Keratinocyte (primary cell): ENCODE data around the gene DNAJA4. TPM values are rescaled to one million over a fixed set of nuclear protein-coding genes. Genes with fewer than 3 reads are reported as not detected.

ENCODE experiments used
- DNase-seq: peaks from one replicate; pipeline ENCODE4 v3.0.0-alpha.2; 2011; ENCODE audit warnings: low read depth, missing footprints, low spot score
- FAIRE-seq: peaks from 2 replicates; lab custom pipeline; 2011; peaks lifted over from hg19 to GRCh38; lab: Jason Lieb, UNC
- H2AFZ ChIP-seq: 2 replicates; pipeline ENCODE4 v1.6.0; 2012; ENCODE audit warnings: low read length, control low read depth, inconsistent platforms; ENCODE audit not compliant: control insufficient read depth
- H3K27ac ChIP-seq: 2 replicates; pipeline ENCODE4 v1.5.1; 2011; ENCODE audit warnings: low read length; ENCODE audit not compliant: control insufficient read depth, insufficient read depth
- H3K27me3 ChIP-seq: 3 replicates; pipeline ENCODE4 v1.6.0; 2011; ENCODE audit warnings: low read length; ENCODE audit not compliant: control insufficient read depth, insufficient read depth; ENCODE audit errors: extremely low read depth
- H3K36me3 ChIP-seq, 2 experiments: 2 replicates in 1 of 2; 3 replicates in 1 of 2; pipeline ENCODE4 v1.5.1; 2011; ENCODE audit warnings: low read length in 2 of 2, mild to moderate bottlenecking in 1 of 2; ENCODE audit not compliant: control insufficient read depth in 2 of 2, insufficient read depth in 2 of 2; ENCODE audit errors: extremely low read depth in 1 of 2
- H3K4me1 ChIP-seq: 3 replicates; pipeline ENCODE4 v1.5.1; 2011; ENCODE audit warnings: low read length; ENCODE audit not compliant: control insufficient read depth, insufficient read depth; ENCODE audit errors: extremely low read depth
- H3K4me2 ChIP-seq: 3 replicates; pipeline ENCODE4 v1.6.0; 2011; ENCODE audit warnings: low read depth, low read length; ENCODE audit not compliant: control insufficient read depth, insufficient read depth; ENCODE audit errors: extremely low read depth
- H3K4me3 ChIP-seq, 3 experiments: fragments of 200-600 bp in 1 of 3; sonication (generic) in 1 of 3; 2 replicates in 2 of 3; 3 replicates in 1 of 3; pipeline ENCODE4 v1.5.1; 2011 to 2016; ENCODE audit warnings: low read length in 3 of 3, mild to moderate bottlenecking in 3 of 3, control low read depth in 2 of 3, inconsistent platforms in 1 of 3, low read depth in 1 of 3, mixed read lengths in 1 of 3, mixed run types in 1 of 3, moderate library complexity in 1 of 3; ENCODE audit not compliant: control insufficient read depth in 2 of 3, insufficient read depth in 2 of 3; ENCODE audit errors: extremely low read depth in 1 of 3
- H3K79me2 ChIP-seq: 2 replicates; pipeline ENCODE4 v1.6.0; 2012; ENCODE audit warnings: low read length; ENCODE audit not compliant: control insufficient read depth, insufficient read depth
- H3K9ac ChIP-seq: 3 replicates; pipeline ENCODE4 v1.6.0; 2011; ENCODE audit warnings: low read length; ENCODE audit not compliant: control insufficient read depth, insufficient read depth; ENCODE audit errors: extremely low read depth
- H3K9me1 ChIP-seq: 3 replicates; pipeline ENCODE4 v1.6.0; 2011; ENCODE audit warnings: low read length; ENCODE audit not compliant: control insufficient read depth, insufficient read depth; ENCODE audit errors: extremely low read depth
- H3K9me3 ChIP-seq: 2 replicates; pipeline ENCODE4 v1.5.1; 2012; ENCODE audit warnings: low read depth, low read length; ENCODE audit not compliant: control insufficient read depth
- H4K20me1 ChIP-seq: 3 replicates; pipeline ENCODE4 v1.6.0; 2011; ENCODE audit warnings: low read length; ENCODE audit not compliant: control insufficient read depth, insufficient read depth; ENCODE audit errors: extremely low read depth
- CTCF ChIP-seq, 3 experiments: IDR thresholded peaks in 1 of 3; conservative IDR thresholded peaks in 1 of 3; optimal IDR thresholded peaks in 1 of 3; 2 replicates in 2 of 3; 3 replicates in 1 of 3; pipeline versions ENCODE3 to v1.5.1; 2011; ENCODE audit warnings: low read length in 3 of 3, mild to moderate bottlenecking in 3 of 3, moderate library complexity in 2 of 3, control low read depth in 1 of 3, inconsistent platforms in 1 of 3; ENCODE audit not compliant: insufficient read depth in 2 of 3; ENCODE audit errors: extremely low read depth in 1 of 3
- EZH2 ChIP-seq: IDR thresholded peaks from one replicate; pipeline ENCODE4 v1.6.1; 2012; ENCODE audit warnings: inconsistent platforms, mild to moderate bottlenecking, low read length, moderate library complexity
- dilution Hi-C: fragments of 300-500 bp; cut with MboI; formaldehyde crosslinking; loops from one replicate; pipeline ENCODE4 v1.7.0; 2020; ENCODE audit warnings: low sequenced_read_pairs; ENCODE audit not compliant: extremely low pct_ligation_motif_present
- polyA plus RNA-seq, 5 experiments: library from polyadenylated mRNA; depleted of rRNA in 3 of 5; stranded (reverse) in 3 of 5; stranded (forward) in 1 of 5; unstranded in 1 of 5; fragments of >200 nt; gene quantifications; 1 replicate in 1 of 5; 2 replicates in 3 of 5; 3 replicates in 1 of 5; pipeline versions ENCODE4 v1.2.1 to v1.2.3, GENCODE V29; 2011 to 2012; ENCODE audit warnings: missing spikeins in 2 of 5, low read depth in 1 of 5, low replicate concordance in 1 of 5

The DNAJA4 gene
- polyA plus RNA-seq, 1 donor (not counting 4 experiments of a cell fraction or from before 2014, with no cell fraction given): 4.1 TPM

- Histone ChIP-seq H3K4me1 (no peaks in the 10 kb centered on the region), H3K79me2 (no peaks in the 10 kb centered on the region), H3K27ac (no peak overlapping the region), H2AFZ (no peak overlapping the region), H3K27me3 (no peaks in the 10 kb centered on the region), H4K20me1 (no peaks in the 10 kb centered on the region), H3K9me3 (no peaks in the 10 kb centered on the region), H3K9me1 (no peaks in the 10 kb centered on the region), H3K4me3 (no peak overlapping the region), H3K4me2 (no peak overlapping the region), H3K9ac (no peak overlapping the region), H3K36me3 (no peaks in the 10 kb centered on the region)
- dilution Hi-C loops: no loop called here
- no peak for DNase-seq
- no peak for FAIRE-seq
- TF ChIP-seq EZH2 (no peak), CTCF (optimal IDR thresholded peaks at IDR 0.05 in 1 of 3, IDR thresholded peaks at IDR 0.05 in 1 of 3, conservative IDR thresholded peaks at IDR 0.05 in 1 of 3; ENCODE audit: extremely low read depth in 1 of 3, insufficient read depth in 2 of 3, low read length in 3 of 3) (no peak)
Observed at GRCh38 chr15:78243491-78243941, 20.8 kb upstream of the DNAJA4 start.

- TF ChIP-seq CTCF (optimal IDR thresholded peaks at IDR 0.05 in 1 of 3, IDR thresholded peaks at IDR 0.05 in 1 of 3, conservative IDR thresholded peaks at IDR 0.05 in 1 of 3; ENCODE audit: extremely low read depth in 1 of 3, insufficient read depth in 2 of 3, low read length in 3 of 3): no peak
- TF ChIP-seq EZH2: no peak
- dilution Hi-C loops: no loop called here
Observed at GRCh38 chr15:78244101-78244500, 20.3 kb upstream of the DNAJA4 start.

More at GRCh38 chr15:78244101-78244500, 20.3 kb upstream of the DNAJA4 start:
- no peak for DNase-seq
- Histone ChIP-seq H4K20me1 (no peaks in the 10 kb centered on the region), H3K9ac (no peak overlapping the region), H3K36me3 (no peaks in the 10 kb centered on the region), H3K9me3 (no peaks in the 10 kb centered on the region), H3K4me2 (no peak overlapping the region), H3K4me1 (no peaks in the 10 kb centered on the region), H3K27me3 (no peaks in the 10 kb centered on the region), H2AFZ (no peak overlapping the region), H3K79me2 (no peaks in the 10 kb centered on the region), H3K9me1 (no peaks in the 10 kb centered on the region), H3K27ac (no peak overlapping the region), H3K4me3 (no peak overlapping the region)
- FAIRE-seq: no peak
